GM19463 (cell line): ENCODE data around the gene DNPEP.

Experiments used
- ATAC-seq: cut with Tn5 transposase; IDR thresholded peaks from one replicate; pipeline ENCODE4 v1.9.1; 2021; ENCODE audit warnings: mild to moderate bottlenecking, moderate library complexity; ENCODE audit not compliant: unreplicated experiment

The DNPEP gene

DNA sequence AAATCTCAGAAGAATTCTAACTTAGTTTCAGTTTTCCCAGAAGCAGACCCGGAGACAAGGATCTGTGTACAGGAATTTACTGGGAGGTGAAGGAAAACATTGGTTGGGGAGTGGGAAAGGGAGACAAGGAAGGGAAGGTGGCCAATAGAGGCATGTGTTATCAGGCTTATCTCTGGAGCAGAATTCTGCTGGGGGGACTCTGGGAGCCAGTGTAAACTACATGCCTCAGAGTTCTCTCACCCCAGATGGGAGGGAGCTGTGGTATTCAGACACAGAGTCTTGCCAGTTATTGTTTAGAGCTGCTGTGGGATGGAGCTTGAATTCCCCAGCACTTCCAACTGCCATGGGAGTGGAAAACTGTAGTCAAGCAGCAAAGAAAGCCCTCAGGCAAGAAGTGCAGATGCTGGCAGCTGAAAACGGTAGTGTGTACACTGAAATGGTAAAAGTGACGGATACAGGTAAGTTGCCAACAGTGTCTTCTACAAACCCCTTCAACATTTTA is 19.0 kb downstream of the DNPEP start:
- ATAC-seq = no peak

- ATAC-seq = peak; percentile 97
Observed at GRCh38 chr2:219362524-219363164, 25.1 kb downstream of the DNPEP start.

DNA sequence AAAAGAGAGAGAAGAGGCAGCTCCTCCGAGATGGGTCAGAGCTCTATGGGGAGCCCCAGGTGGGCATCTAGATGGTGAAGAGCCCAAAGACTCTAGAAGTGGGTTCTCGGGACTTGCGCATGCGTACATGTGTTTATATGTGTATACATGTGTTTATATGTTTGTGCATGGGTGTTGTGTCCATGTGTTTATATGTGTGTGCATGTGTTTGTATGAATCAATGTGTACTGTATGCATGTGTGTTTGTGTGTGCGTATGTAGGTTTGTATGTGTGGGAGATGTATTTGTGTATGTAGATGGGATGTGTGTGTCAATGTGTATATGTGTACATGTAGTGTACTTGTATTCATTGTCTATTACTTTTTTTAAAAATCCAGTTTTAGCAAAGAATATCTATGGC is 25.6 kb downstream of the DNPEP start:
- ATAC-seq = no peak

- no peak for ATAC-seq
Observed at GRCh38 chr2:219358170-219359075, 29.3 kb downstream of the DNPEP start.

- no peak for ATAC-seq
Observed at GRCh38 chr2:219356834-219357233, 30.9 kb downstream of the DNPEP start.

DNA sequence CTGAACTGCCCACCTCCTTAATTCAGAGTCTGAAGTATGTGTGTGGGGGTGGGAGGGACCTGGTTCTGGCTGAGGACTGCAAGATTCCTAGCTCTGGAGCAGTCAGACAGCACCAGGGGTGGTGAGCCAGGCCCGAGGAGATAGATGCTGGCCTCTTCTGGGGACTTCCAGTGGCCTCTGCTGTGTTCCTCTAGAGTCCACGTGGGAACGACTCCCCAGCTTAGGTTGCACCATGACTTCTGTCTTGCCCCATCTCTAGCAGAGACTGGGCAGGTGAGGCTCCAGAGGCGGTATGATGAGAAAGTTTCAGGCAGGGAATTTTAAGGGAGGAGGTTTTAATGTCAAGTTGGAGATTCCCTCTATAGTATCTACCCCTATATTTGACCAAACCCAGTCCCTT is 33.1 kb downstream of the DNPEP start:
- ATAC-seq = no peak

GRCh38 chr2:219353129-219353528 is 34.6 kb downstream of the DNPEP start:
- ATAC-seq = no peak

GRCh38 chr2:219352448-219353023 is 35.2 kb downstream of the DNPEP start:
- no peak for ATAC-seq

GRCh38 chr2:219350710-219351221 is 36.9 kb downstream of the DNPEP start:
- no peak for ATAC-seq

GRCh38 chr2:219350215-219350614 is 37.5 kb downstream of the DNPEP start:
- ATAC-seq = no peak

DNA sequence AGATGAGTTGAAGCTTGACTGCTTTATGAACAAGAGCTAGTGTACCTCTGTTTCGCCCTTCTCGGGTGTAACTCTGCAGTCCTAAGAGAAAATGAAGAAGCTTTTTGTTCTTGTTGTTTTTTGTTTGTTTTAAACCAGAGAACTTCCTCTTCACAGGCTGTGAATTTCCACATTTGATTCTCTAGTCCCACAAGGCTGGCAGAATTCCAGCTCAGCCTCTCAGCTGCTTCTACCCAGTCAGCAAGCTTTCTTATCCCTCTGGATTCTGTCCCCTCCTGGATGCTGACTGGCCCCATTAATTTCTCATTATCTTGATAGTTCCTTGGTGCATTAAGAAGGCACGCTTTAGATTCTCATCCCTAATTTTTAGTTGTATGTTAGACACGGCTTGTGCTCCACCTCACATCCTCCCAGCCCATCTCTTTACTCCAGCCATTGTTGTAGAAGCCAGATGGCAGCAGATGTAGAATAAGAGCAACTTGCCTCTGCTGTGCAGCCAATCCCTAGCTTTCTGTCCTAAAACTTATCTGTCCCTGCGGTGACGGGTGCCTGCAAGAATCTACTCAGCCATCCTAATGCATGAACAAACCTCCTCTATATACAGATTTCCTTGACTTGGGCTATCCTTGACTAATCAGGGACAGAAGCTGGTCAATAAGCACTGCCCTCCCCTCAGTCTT is 42.8 kb downstream of the DNPEP start:
- no peak for ATAC-seq

DNA sequence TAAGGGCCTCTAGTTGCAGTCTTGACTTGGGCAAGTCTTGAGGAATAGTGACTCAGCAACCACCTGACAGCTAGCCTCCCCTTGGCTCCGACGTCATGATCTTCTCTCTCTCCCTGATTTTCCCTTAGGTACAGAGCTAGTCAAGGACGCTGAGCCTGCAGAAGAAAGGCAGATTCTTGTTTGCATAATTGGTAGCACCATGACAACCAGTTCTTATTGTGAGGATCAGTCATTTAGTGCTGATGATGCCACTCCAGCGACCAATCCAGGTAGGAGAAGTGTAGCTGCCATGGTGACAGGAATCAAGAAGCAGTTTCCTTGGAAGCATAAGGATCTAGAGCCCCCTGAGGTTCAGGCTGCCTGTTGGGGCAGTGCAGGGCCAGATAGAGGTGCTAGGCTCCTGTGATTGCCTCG is 52.3 kb downstream of the DNPEP start:
- no peak for ATAC-seq

DNA sequence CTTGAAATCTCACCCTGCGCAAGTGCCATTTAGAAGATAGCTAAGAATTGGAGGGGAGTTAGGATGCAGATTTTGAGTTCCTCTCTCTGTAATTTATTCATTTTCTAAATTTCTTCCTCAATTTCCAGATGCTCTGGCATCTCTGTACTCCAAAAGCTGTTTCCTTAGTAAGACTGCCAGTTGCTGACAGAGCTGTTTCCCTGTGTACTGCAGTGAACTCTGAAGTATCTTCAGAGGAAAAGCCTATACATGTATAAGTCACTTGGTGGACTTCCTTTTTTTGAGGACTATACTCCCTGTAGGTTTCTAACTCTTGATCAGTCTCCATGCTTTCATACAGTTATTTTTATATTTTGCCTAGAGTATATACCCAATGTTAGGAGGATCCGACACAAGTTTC is 53.6 kb downstream of the DNPEP start:
- ATAC-seq = no peak

- no peak for ATAC-seq
Observed at GRCh38 chr2:219332542-219332941, 55.2 kb downstream of the DNPEP start, which contains the start of gene RESP18. RESP18 (minus strand) TSS chr2:219332744.

DNA sequence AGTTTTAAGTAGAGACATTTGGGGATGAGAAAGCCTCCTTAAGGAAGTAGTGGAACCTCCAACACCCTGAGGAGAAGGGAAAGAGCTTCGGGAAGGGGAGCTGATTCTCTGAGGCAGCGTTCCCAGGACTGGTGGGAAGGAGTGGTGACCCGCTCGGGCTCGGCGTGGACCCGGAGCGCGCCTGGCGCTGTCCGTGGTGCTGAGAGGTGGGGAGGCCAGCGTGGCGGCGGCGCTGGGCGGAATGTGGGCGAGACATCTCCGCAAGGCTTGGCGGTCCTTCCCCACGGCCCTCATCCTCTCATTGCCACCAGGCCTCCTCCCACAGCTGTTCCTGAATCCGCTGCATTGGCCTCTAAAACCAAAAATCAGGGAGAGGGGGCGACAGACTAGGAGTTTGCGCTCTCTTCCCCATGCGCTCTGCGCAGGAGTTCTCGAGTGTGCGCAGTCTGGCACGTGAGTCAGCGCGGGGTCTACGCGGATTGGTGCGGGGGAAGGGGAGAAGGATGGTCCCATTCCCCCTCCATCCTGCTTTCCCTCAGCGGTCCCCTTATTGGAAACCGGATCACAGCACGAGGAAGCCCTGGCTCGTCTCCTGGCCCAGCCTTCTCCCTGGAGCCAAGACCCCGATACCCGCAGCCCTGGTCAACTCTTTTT is 56.0 kb downstream of the DNPEP start:
- no peak for ATAC-seq

- no peak for ATAC-seq
Observed at GRCh38 chr2:219327719-219328118, 60.0 kb downstream of the DNPEP start.

DNA sequence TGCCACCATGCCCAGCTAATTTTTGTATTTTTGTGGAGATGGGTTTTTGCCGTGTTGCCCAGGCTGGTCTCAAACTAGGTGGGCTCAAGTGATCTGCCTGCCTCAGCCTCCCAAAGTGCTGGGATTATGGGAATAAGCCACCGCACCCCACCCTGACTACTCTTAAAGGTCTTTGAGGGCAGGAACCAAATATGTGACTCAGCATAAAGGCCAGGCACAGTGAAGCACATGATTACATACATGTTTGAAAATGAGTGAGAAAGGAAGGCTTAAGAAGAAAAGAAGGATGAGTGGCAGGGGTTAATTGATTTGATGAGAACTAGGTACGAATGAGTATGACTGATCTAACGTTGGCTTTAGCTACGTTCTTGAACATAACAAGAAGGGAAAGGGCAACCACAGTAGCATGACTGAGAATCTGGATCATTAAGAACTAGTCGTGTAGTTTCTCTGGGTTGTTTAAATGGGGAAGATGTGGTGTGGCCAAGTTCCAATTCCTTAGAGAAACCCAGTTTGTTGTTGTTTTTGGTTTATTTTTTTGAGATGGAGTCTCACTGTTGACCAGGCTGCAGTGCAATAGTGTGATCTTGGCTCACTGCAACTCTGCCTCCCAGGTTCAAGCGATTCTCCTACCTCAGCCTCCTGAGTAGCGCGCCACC is 61.9 kb downstream of the DNPEP start:
- ATAC-seq = no peak

GRCh38 chr2:219325136-219325535 is 62.6 kb downstream of the DNPEP start:
- ATAC-seq = no peak

GRCh38 chr2:219323434-219323833 is 64.3 kb downstream of the DNPEP start:
- ATAC-seq = no peak
